Calu3 (cell line): ENCODE results near the gene SLC16A2. TPM values are rescaled to one million over a fixed set of nuclear protein-coding genes. Genes with fewer than 3 reads are reported as not detected.
A peak's percentile ranks its signal among the peaks of the same experiment; 100 is the strongest.

Source experiments
- BruUV-seq: library from RNA; stranded (reverse); fragments of 400-500 nt; replicated peaks from 2 replicates; lab custom pipeline; 2021; lab: Mats Ljungman, UMichigan
- CTCF ChIA-PET: fragments of 300-600 bp; sonication (Branson Sonifier 250); formaldehyde crosslinking; loops from one replicate; lab custom pipeline; 2022; ENCODE audit warnings: antibody characterized with exemption; lab: Charles Lee
- DNase-seq: peaks from one replicate; pipeline ENCODE4 v3.0.0; 2022
- H3K27ac Mint-ChIP-seq: one replicate; pipeline ENCODE4 v1.8.0; 2022; ENCODE audit warnings: mixed read lengths; ENCODE audit not compliant: unreplicated experiment
- H3K27me3 Mint-ChIP-seq: one replicate; pipeline ENCODE4 v1.8.0; 2022; ENCODE audit warnings: mixed read lengths; ENCODE audit not compliant: unreplicated experiment
- H3K36me3 Mint-ChIP-seq: one replicate; pipeline ENCODE4 v1.8.0; 2022; ENCODE audit warnings: mild to moderate bottlenecking, moderate library complexity, mixed read lengths; ENCODE audit not compliant: insufficient read depth, unreplicated experiment
- H3K4me1 Mint-ChIP-seq: one replicate; pipeline ENCODE4 v1.8.0; 2022; ENCODE audit warnings: mild to moderate bottlenecking, low read depth, mixed read lengths; ENCODE audit not compliant: unreplicated experiment
- H3K4me3 Mint-ChIP-seq: one replicate; pipeline ENCODE4 v1.8.0; 2022; ENCODE audit warnings: mild to moderate bottlenecking, low read depth, moderate library complexity, mixed read lengths; ENCODE audit not compliant: unreplicated experiment
- H3K9me3 Mint-ChIP-seq: one replicate; pipeline ENCODE4 v1.8.0; 2022; ENCODE audit warnings: low read depth, mixed read lengths; ENCODE audit not compliant: unreplicated experiment
- intact Hi-C: fragments of 100-400 bp; cut with micrococcal nuclease; formaldehyde crosslinking; loops from one replicate; pipeline ENCODE4 v1.10.0; 2022; ENCODE audit not compliant: unreplicated experiment
- total RNA-seq: library from RNA; stranded (reverse); gene quantifications from 2 replicates; pipeline ENCODE4 v1.2.3, GENCODE V29; 2022
- TF ChIP-seq, protein P1 (sequence below): fragments of 200-600 bp; IDR thresholded peaks from one replicate; pipeline ENCODE4 v1.8.0; 2022; ENCODE audit warnings: antibody characterized with exemption; ENCODE audit not compliant: unreplicated experiment

SLC16A2 gene
- total RNA-seq, 1 experiment from 2014 or later: 0.59 TPM

DNA sequence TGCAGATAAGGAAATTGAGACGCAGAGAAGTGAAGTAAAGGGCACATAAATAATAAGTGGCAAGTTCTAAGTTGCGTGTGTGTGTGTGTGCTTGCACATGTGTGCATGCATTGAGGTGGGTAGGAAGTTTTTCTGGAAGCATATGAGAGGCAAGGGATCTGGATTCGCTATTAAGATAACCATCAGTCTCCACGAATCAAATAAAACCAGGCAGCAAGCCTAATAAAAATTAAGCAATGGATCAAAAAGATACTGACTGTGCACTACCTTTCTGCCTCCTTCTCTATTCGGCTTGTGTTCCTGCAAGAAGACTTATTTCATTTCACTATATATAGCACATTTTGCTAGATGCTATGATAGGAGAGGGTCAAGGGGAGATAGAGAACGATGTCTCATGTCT is 23.8 kb downstream of the SLC16A2 start:
- no peaks in the 10 kb centered on the region for H3K36me3 Mint-ChIP-seq

DNA sequence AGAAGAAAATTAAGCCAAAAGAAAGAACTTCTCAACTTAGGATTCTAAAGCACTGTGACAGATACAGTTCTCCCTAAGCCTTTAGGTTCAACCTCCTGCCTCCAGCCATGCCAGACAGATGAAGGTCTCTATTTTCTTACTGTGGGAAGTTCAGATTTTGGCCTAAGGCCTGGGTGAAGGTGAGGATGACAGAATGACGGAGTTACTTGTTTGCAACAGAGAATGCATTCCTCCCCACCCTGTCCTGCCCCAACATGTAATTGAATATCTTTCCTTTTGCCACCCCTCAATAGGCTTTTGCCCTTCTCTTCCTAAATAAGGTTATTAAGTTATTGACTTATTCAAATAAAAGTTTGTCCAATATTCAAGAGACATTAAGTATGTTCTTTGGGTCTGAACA is 25.6 kb downstream of the SLC16A2 start:
- TF ChIP-seq, protein P1, sequence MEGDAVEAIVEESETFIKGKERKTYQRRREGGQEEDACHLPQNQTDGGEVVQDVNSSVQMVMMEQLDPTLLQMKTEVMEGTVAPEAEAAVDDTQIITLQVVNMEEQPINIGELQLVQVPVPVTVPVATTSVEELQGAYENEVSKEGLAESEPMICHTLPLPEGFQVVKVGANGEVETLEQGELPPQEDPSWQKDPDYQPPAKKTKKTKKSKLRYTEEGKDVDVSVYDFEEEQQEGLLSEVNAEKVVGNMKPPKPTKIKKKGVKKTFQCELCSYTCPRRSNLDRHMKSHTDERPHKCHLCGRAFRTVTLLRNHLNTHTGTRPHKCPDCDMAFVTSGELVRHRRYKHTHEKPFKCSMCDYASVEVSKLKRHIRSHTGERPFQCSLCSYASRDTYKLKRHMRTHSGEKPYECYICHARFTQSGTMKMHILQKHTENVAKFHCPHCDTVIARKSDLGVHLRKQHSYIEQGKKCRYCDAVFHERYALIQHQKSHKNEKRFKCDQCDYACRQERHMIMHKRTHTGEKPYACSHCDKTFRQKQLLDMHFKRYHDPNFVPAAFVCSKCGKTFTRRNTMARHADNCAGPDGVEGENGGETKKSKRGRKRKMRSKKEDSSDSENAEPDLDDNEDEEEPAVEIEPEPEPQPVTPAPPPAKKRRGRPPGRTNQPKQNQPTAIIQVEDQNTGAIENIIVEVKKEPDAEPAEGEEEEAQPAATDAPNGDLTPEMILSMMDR: no peak
- H3K9me3 Mint-ChIP-seq: no peaks in the 10 kb centered on the region
- H3K36me3 Mint-ChIP-seq: no peaks in the 10 kb centered on the region
- no peak overlapping the region for H3K27ac Mint-ChIP-seq
- no TSS peak for BruUV-seq
- peaks cover 27% of the 10 kb centered on the region for H3K27me3 Mint-ChIP-seq
- intact Hi-C loops: no loop called here
- H3K4me3 Mint-ChIP-seq: no peak overlapping the region
- H3K4me1 Mint-ChIP-seq: no peaks in the 10 kb centered on the region
- DNase-seq: no peak
- CTCF ChIA-PET: no interaction called here

More for the DNA sequence above, 23.8 kb downstream of the SLC16A2 start:
- Mint-ChIP-seq H3K4me3 (no peak overlapping the region), H3K4me1 (no peaks in the 10 kb centered on the region), H3K9me3 (no peaks in the 10 kb centered on the region), H3K27me3 (peaks cover 27% of the 10 kb centered on the region), H3K27ac (no peak overlapping the region)
- intact Hi-C loops: no loop called here
- TF ChIP-seq, protein P1: no peak
- no TSS peak for BruUV-seq
- DNase-seq: no peak
- CTCF ChIA-PET: no interaction called here

DNA sequence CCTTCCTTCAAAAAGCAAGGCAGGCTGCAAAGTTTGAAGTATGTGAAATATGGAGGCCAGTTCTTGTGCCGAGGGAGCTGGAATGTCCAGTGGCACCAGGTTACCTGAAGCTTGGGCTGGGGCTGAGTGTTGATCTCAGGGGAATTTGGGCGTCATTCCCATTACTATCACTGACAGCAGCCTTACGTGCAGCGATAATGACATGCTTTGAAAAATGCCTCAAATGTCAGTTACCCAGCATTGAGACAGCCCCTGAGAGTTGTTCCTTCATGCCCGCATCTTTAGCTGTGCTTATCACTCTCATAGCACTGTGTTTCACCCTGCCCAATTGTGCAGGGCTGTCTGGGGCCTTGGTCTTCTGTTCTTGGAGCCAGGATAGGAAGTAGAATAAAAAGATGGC is 27.4 kb downstream of the SLC16A2 start:
- H3K4me3 Mint-ChIP-seq: no peak overlapping the region
- CTCF ChIA-PET: interaction anchor here (0.7 kb wide), 1 partner anchor 508 kb away, joined by 6 read pairs; no protein-coding TSS in a partner anchor
- H3K27me3 Mint-ChIP-seq: peaks cover 25% of the 10 kb centered on the region
- DNase-seq: no peak
- no peaks in the 10 kb centered on the region for H3K9me3 Mint-ChIP-seq
- no peak overlapping the region for H3K27ac Mint-ChIP-seq
- H3K4me1 Mint-ChIP-seq: no peaks in the 10 kb centered on the region
- TF ChIP-seq, protein P1: no peak
- no peaks in the 10 kb centered on the region for H3K36me3 Mint-ChIP-seq
- no TSS peak for BruUV-seq
- intact Hi-C loops: no loop called here

DNA sequence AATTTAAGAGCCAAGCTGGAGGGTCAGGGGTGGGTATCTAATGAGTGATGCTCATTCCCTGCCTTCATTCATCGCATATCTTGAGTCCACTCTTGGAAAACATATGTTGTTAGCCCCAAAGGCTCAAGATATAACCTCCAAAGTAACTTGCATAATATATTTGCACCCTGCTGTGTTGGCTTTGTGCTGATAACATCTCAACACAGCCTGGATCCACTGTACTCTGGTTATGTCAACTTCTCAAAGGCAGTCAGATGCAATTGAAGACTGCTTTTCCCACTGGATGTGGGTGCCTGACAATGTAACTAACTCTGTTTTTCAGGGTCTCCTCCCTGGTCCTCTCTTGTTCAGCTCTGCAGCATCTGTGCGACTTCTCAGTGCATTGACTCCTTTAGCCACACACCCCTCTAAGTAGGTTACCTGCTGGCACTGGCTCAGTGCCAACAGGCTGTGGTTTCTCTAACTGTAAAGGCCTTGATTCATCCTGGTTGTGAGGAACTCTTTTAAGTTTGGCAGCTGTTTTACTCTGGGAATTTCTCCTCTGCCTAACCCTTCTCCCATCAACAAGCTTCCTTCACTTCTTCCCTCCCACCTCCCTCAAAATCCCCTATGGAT is 28.1 kb downstream of the SLC16A2 start:
- H3K27ac Mint-ChIP-seq: no peak overlapping the region
- intact Hi-C loops: no loop called here
- TF ChIP-seq, protein P1: no peak
- H3K9me3 Mint-ChIP-seq: no peaks in the 10 kb centered on the region
- DNase-seq: peak; percentile 34
- H3K4me1 Mint-ChIP-seq: no peaks in the 10 kb centered on the region
- H3K36me3 Mint-ChIP-seq: no peaks in the 10 kb centered on the region
- H3K27me3 Mint-ChIP-seq: peaks cover 18% of the 10 kb centered on the region
- CTCF ChIA-PET: no interaction called here
- no TSS peak for BruUV-seq
- no peak overlapping the region for H3K4me3 Mint-ChIP-seq
